Fibroblast of mammary gland (primary cell): ENCODE data around the gene PHOSPHO1.
"Not testable (repeated sequence)": the region's sequence is repeated elsewhere in the genome, so short reads cannot be mapped to it uniquely, and the experiment has no call there.

Source experiments
- DNase-seq: peaks from one replicate; pipeline ENCODE4 v3.0.0-alpha.2; 2010; ENCODE audit warnings: low read depth
- H3K4me3 ChIP-seq: 2 replicates; pipeline ENCODE4 v1.5.1; 2011; ENCODE audit warnings: low read depth, mild to moderate bottlenecking, low read length, moderate library complexity; ENCODE audit not compliant: control insufficient read depth
- TF ChIP-seq, protein P1 (sequence below): conservative IDR thresholded peaks from 2 replicates; pipeline ENCODE4 v1.5.1; 2011; ENCODE audit warnings: low read depth, low read length, inconsistent platforms; ENCODE audit not compliant: control insufficient read depth, insufficient read depth

Gene PHOSPHO1

DNA sequence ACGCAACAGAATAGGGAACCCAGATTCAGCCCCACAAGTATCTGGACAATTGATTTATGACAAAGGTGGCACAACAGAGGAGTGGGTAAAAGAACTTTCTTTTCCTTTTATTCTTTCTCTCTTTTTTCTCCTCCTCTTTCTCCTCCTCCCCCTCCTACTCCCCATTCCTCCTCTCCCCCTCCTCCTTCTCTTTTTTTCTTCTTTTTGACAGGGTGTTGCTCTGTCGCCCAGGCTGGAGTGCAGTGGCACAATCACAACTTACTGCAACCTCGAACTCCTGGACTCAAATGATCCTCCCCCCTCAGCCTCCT, 36.3 kb downstream of the PHOSPHO1 start:
- no peak for DNase-seq
- TF ChIP-seq, protein P1, sequence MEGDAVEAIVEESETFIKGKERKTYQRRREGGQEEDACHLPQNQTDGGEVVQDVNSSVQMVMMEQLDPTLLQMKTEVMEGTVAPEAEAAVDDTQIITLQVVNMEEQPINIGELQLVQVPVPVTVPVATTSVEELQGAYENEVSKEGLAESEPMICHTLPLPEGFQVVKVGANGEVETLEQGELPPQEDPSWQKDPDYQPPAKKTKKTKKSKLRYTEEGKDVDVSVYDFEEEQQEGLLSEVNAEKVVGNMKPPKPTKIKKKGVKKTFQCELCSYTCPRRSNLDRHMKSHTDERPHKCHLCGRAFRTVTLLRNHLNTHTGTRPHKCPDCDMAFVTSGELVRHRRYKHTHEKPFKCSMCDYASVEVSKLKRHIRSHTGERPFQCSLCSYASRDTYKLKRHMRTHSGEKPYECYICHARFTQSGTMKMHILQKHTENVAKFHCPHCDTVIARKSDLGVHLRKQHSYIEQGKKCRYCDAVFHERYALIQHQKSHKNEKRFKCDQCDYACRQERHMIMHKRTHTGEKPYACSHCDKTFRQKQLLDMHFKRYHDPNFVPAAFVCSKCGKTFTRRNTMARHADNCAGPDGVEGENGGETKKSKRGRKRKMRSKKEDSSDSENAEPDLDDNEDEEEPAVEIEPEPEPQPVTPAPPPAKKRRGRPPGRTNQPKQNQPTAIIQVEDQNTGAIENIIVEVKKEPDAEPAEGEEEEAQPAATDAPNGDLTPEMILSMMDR, result no peak
- no peak overlapping the region for H3K4me3 ChIP-seq

GRCh38 chr17:49193513-49194296, 36.9 kb downstream of the PHOSPHO1 start:
- peak overlapping the region; percentile 67 for H3K4me3 ChIP-seq
- DNase-seq, result peak; percentile 73
- TF ChIP-seq, protein P1, result no peak

DNA sequence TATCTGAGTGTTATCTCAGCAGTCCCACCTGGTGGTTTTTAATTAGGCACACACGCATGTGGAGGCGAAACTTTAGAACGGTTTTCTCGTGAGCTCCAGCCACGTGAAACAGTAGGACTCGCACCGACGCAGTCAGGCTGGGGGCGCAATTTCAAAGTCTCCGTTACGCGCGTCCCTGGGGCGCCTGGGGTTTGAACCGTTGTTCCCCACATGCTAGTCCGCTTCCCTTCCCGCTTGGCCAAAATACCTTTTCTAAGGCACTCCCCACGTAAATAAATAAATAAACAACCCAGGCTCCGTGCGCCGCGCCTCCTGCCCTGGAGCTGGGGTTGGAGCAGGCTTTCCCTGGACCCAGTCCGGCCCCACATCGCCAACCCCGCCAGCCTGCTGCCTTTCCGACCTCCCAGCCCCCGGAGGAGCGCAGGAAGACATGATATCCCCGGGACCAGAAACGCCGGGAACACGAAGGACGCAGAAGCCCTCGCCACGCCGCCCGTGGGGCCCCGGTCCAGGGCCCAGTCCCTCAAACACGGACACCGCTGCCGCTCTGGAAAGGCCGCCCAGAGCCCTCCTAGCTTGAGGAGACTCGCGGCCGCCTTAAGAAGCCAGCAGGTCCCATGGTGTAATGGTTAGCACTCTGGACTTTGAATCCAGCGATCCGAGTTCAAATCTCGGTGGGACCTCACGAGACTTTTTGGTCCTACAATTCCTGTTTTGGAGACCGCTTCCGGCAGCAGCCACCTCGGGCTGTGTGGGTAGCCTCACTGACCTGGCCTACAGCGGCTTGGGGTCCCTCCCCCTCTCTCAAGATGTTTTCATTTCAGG, 38.5 kb downstream of the PHOSPHO1 start:
- peak overlapping the region; percentile 67 for H3K4me3 ChIP-seq
- DNase-seq, result peak; percentile 86
- TF ChIP-seq, protein P1, result peak; percentile 27

GRCh38 chr17:49191409-49191916, 39.1 kb downstream of the PHOSPHO1 start:
- no peak for DNase-seq
- TF ChIP-seq, protein P1, result no peak
- peak overlapping the region; percentile 67 for H3K4me3 ChIP-seq

DNA sequence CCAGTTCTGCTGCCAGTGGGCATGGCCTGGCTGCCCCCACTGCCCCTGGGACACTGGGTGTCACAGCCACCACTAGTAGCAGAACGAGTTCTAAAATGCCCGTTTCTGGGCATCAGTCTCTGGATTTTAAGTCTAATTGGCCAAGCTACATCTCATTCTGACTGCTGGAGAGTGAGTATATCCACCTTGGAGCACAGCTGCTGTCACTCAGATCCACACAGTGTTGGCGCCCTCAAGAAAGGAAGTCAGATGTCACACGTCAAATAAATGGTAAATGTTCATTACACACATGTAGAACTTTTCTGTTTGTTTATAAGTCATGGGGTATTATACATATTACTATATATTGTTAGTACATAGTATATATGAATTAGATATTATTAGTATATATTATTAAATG, 39.7 kb downstream of the PHOSPHO1 start:
- TF ChIP-seq, protein P1, result no peak
- no peak for DNase-seq
- no peak overlapping the region for H3K4me3 ChIP-seq

DNA sequence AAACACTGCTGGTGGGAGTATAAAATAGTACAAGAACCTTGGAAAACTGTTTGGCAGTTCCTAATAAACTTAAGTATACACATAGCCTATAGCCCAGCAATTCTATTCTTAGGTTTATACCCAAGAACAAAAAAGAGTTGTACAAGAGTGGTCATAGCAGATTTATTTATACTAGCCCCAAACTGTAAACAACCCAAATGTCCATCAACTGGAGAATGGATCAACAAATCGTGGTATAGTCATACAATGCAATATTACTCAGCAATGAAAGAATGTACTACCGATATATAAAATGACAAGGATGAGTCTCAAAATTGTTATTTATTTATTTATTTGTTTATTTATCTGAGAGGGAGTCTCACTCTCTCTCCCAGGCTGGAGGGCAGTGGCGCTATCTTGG, 43.3 kb downstream of the PHOSPHO1 start:
- TF ChIP-seq, protein P1, result no peak
- H3K4me3 ChIP-seq, result no peak overlapping the region
- DNase-seq, result no peak

GRCh38 chr17:49185381-49185780, 45.2 kb downstream of the PHOSPHO1 start:
- not testable (repeated sequence) for DNase-seq, H3K4me3 ChIP-seq

GRCh38 chr17:49184522-49184921, 46.1 kb downstream of the PHOSPHO1 start:
- DNase-seq, H3K4me3 ChIP-seq: not testable (repeated sequence)
